Keratinocyte (primary cell): ENCODE data around the gene CLRN3. TPM values are rescaled to one million over a fixed set of nuclear protein-coding genes. Genes with fewer than 3 reads are reported as not detected.

Experiments
- DNase-seq: peaks from one replicate; pipeline ENCODE4 v3.0.0-alpha.2; 2011; ENCODE audit warnings: low read depth, missing footprints, low spot score
- FAIRE-seq: peaks from 2 replicates; lab custom pipeline; 2011; peaks lifted over from hg19 to GRCh38; lab: Jason Lieb, UNC
- H2AFZ ChIP-seq: 2 replicates; pipeline ENCODE4 v1.6.0; 2012; ENCODE audit warnings: low read length, control low read depth, inconsistent platforms; ENCODE audit not compliant: control insufficient read depth
- H3K27ac ChIP-seq: 2 replicates; pipeline ENCODE4 v1.5.1; 2011; ENCODE audit warnings: low read length; ENCODE audit not compliant: control insufficient read depth, insufficient read depth
- H3K27me3 ChIP-seq: 3 replicates; pipeline ENCODE4 v1.6.0; 2011; ENCODE audit warnings: low read length; ENCODE audit not compliant: control insufficient read depth, insufficient read depth; ENCODE audit errors: extremely low read depth
- H3K36me3 ChIP-seq, 2 experiments: 2 replicates in 1 of 2; 3 replicates in 1 of 2; pipeline ENCODE4 v1.5.1; 2011; ENCODE audit warnings: low read length in 2 of 2, mild to moderate bottlenecking in 1 of 2; ENCODE audit not compliant: control insufficient read depth in 2 of 2, insufficient read depth in 2 of 2; ENCODE audit errors: extremely low read depth in 1 of 2
- H3K4me1 ChIP-seq: 3 replicates; pipeline ENCODE4 v1.5.1; 2011; ENCODE audit warnings: low read length; ENCODE audit not compliant: control insufficient read depth, insufficient read depth; ENCODE audit errors: extremely low read depth
- H3K4me2 ChIP-seq: 3 replicates; pipeline ENCODE4 v1.6.0; 2011; ENCODE audit warnings: low read depth, low read length; ENCODE audit not compliant: control insufficient read depth, insufficient read depth; ENCODE audit errors: extremely low read depth
- H3K4me3 ChIP-seq, 3 experiments: fragments of 200-600 bp in 1 of 3; sonication (generic) in 1 of 3; 2 replicates in 2 of 3; 3 replicates in 1 of 3; pipeline ENCODE4 v1.5.1; 2011 to 2016; ENCODE audit warnings: low read length in 3 of 3, mild to moderate bottlenecking in 3 of 3, control low read depth in 2 of 3, inconsistent platforms in 1 of 3, low read depth in 1 of 3, mixed read lengths in 1 of 3, mixed run types in 1 of 3, moderate library complexity in 1 of 3; ENCODE audit not compliant: control insufficient read depth in 2 of 3, insufficient read depth in 2 of 3; ENCODE audit errors: extremely low read depth in 1 of 3
- H3K79me2 ChIP-seq: 2 replicates; pipeline ENCODE4 v1.6.0; 2012; ENCODE audit warnings: low read length; ENCODE audit not compliant: control insufficient read depth, insufficient read depth
- H3K9ac ChIP-seq: 3 replicates; pipeline ENCODE4 v1.6.0; 2011; ENCODE audit warnings: low read length; ENCODE audit not compliant: control insufficient read depth, insufficient read depth; ENCODE audit errors: extremely low read depth
- H3K9me1 ChIP-seq: 3 replicates; pipeline ENCODE4 v1.6.0; 2011; ENCODE audit warnings: low read length; ENCODE audit not compliant: control insufficient read depth, insufficient read depth; ENCODE audit errors: extremely low read depth
- H3K9me3 ChIP-seq: 2 replicates; pipeline ENCODE4 v1.5.1; 2012; ENCODE audit warnings: low read depth, low read length; ENCODE audit not compliant: control insufficient read depth
- H4K20me1 ChIP-seq: 3 replicates; pipeline ENCODE4 v1.6.0; 2011; ENCODE audit warnings: low read length; ENCODE audit not compliant: control insufficient read depth, insufficient read depth; ENCODE audit errors: extremely low read depth
- CTCF ChIP-seq, 3 experiments: IDR thresholded peaks in 1 of 3; conservative IDR thresholded peaks in 1 of 3; optimal IDR thresholded peaks in 1 of 3; 2 replicates in 2 of 3; 3 replicates in 1 of 3; pipeline versions ENCODE3 to v1.5.1; 2011; ENCODE audit warnings: low read length in 3 of 3, mild to moderate bottlenecking in 3 of 3, moderate library complexity in 2 of 3, control low read depth in 1 of 3, inconsistent platforms in 1 of 3; ENCODE audit not compliant: insufficient read depth in 2 of 3; ENCODE audit errors: extremely low read depth in 1 of 3
- EZH2 ChIP-seq: IDR thresholded peaks from one replicate; pipeline ENCODE4 v1.6.1; 2012; ENCODE audit warnings: inconsistent platforms, mild to moderate bottlenecking, low read length, moderate library complexity
- dilution Hi-C: fragments of 300-500 bp; cut with MboI; formaldehyde crosslinking; loops from one replicate; pipeline ENCODE4 v1.7.0; 2020; ENCODE audit warnings: low sequenced_read_pairs; ENCODE audit not compliant: extremely low pct_ligation_motif_present
- polyA plus RNA-seq, 5 experiments: library from polyadenylated mRNA; depleted of rRNA in 3 of 5; stranded (reverse) in 3 of 5; stranded (forward) in 1 of 5; unstranded in 1 of 5; fragments of >200 nt; gene quantifications; 1 replicate in 1 of 5; 2 replicates in 3 of 5; 3 replicates in 1 of 5; pipeline versions ENCODE4 v1.2.1 to v1.2.3, GENCODE V29; 2011 to 2012; ENCODE audit warnings: missing spikeins in 2 of 5, low read depth in 1 of 5, low replicate concordance in 1 of 5

The CLRN3 gene
- polyA plus RNA-seq, 1 donor (not counting 4 experiments of a cell fraction or from before 2014, with no cell fraction given): not detected

DNA sequence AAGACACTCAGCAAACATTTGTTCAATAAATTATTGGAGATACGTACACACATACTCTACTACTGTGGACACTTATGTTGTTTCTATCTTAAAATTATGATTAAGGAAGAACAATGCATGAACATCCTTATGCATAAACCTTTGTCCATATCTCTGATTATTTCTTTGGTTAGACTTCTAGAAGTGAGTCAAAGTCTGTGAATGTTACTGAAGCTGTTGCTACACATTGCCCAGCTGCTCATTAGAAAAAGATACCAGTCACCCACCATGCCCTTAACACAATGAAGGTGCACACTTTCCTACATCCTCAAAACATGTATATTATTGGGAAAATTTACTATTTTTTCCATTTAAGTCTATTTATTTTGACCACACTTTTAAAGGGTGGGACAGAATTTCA, 1.4 kb upstream of the CLRN3 start:
- no peak for FAIRE-seq
- no peaks in the 10 kb centered on the region for H3K9me3 ChIP-seq

GRCh38 chr10:127890832-127891334, 1.9 kb downstream of the CLRN3 start:
- FAIRE-seq (no peak), DNase-seq (no peak)
- H3K9me3 ChIP-seq: no peaks in the 10 kb centered on the region
- no peaks in the 10 kb centered on the region for H3K79me2 ChIP-seq
- no peak overlapping the region for H3K4me2 ChIP-seq
- H3K9me1 ChIP-seq: no peaks in the 10 kb centered on the region
- peaks cover 9% of the 10 kb centered on the region for H3K27me3 ChIP-seq
- no peak overlapping the region for H3K27ac ChIP-seq
- dilution Hi-C loops: no loop called here
- TF ChIP-seq EZH2 (no peak), CTCF (optimal IDR thresholded peaks at IDR 0.05 in 1 of 3, IDR thresholded peaks at IDR 0.05 in 1 of 3, conservative IDR thresholded peaks at IDR 0.05 in 1 of 3; ENCODE audit: extremely low read depth in 1 of 3, insufficient read depth in 2 of 3, low read length in 3 of 3) (no peak)
- H2AFZ ChIP-seq: no peak overlapping the region
- H3K4me3 ChIP-seq: no peak overlapping the region
- no peaks in the 10 kb centered on the region for H3K36me3 ChIP-seq
- H3K4me1 ChIP-seq: no peaks in the 10 kb centered on the region
- H4K20me1 ChIP-seq: no peaks in the 10 kb centered on the region
- no peak overlapping the region for H3K9ac ChIP-seq

More for the DNA sequence above, 1.4 kb upstream of the CLRN3 start:
- TF ChIP-seq CTCF (optimal IDR thresholded peaks at IDR 0.05 in 1 of 3, IDR thresholded peaks at IDR 0.05 in 1 of 3, conservative IDR thresholded peaks at IDR 0.05 in 1 of 3; ENCODE audit: extremely low read depth in 1 of 3, insufficient read depth in 2 of 3, low read length in 3 of 3): no peak
- no peak for TF ChIP-seq EZH2
- no peak overlapping the region for H3K27ac ChIP-seq
- no peaks in the 10 kb centered on the region for H4K20me1 ChIP-seq
- H3K79me2 ChIP-seq: no peaks in the 10 kb centered on the region
- no peaks in the 10 kb centered on the region for H3K4me1 ChIP-seq
- H3K4me3 ChIP-seq: no peak overlapping the region
- dilution Hi-C loops: no loop called here
- H3K27me3 ChIP-seq: no peaks in the 10 kb centered on the region
- no peak overlapping the region for H3K9ac ChIP-seq
- no peak overlapping the region for H3K4me2 ChIP-seq
- DNase-seq: no peak
- no peaks in the 10 kb centered on the region for H3K9me1 ChIP-seq
- no peaks in the 10 kb centered on the region for H3K36me3 ChIP-seq
- H2AFZ ChIP-seq: no peak overlapping the region
